Neutrophil (primary cell): ENCODE results near the gene RNF19B.

ENCODE experiments used
- H3K27ac ChIP-seq: fragments of 200-600 bp; sonication (generic); 2 replicates; pipeline ENCODE4 v1.5.1; 2016; ENCODE audit warnings: mild to moderate bottlenecking, moderate library complexity
- H3K27me3 ChIP-seq: fragments of 200-600 bp; sonication (generic); 2 replicates; pipeline ENCODE4 v1.6.0; 2016; ENCODE audit warnings: mild to moderate bottlenecking
- H3K36me3 ChIP-seq: fragments of 200-600 bp; sonication (generic); 2 replicates; pipeline ENCODE4 v1.5.1; 2017
- H3K4me1 ChIP-seq, 2 experiments: fragments of 200-600 bp in 1 of 2; sonication (generic) in 1 of 2; 1 replicate in 1 of 2; 2 replicates in 1 of 2; pipeline versions ENCODE4 v1.5.1 to v1.6.1; 2013 to 2016; ENCODE audit warnings: low read depth in 1 of 2, low read length in 1 of 2, mild to moderate bottlenecking in 1 of 2, moderate library complexity in 1 of 2; ENCODE audit not compliant: control insufficient read depth in 1 of 2, insufficient read depth in 1 of 2
- H3K4me3 ChIP-seq, 2 experiments: fragments of 200-600 bp in 1 of 2; sonication (generic) in 1 of 2; 1 replicate in 1 of 2; 2 replicates in 1 of 2; pipeline ENCODE4 v1.5.1; 2013 to 2016; ENCODE audit warnings: low read depth in 1 of 2, low read length in 1 of 2, mild to moderate bottlenecking in 1 of 2, moderate library complexity in 1 of 2
- H3K9me3 ChIP-seq: fragments of 200-600 bp; sonication (generic); 2 replicates; pipeline ENCODE4 v1.5.1; 2016
- TF ChIP-seq, protein P1 (sequence below): fragments of 200-600 bp; sonication (generic); IDR thresholded peaks from 2 replicates; pipeline ENCODE4 v1.5.1; 2016; ENCODE audit warnings: antibody characterized with exemption

RNF19B gene

DNA sequence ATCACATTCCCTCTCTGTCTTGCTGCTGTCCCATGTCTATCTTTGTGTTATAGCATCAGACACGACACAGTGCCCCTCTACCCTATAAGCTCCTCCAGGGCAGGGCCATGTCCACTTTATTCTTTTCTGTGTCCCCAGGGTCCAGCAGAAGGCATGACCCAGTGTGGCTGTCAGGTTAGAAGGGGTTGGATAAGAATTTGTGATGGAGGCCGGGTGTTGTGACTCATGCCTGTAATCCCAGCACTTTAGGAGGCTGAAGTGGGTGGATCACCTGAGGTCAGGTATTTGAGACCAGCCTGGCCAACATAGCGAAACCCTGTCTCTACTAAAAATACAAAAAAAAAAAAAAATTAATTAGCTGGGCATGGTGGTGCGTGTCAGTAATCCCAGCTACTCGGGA, 26.3 kb upstream of the RNF19B start:
- peaks cover 84 to 91% of the 10 kb centered on the region in 2 experiments for H3K4me1 ChIP-seq
- TF ChIP-seq, protein P1, sequence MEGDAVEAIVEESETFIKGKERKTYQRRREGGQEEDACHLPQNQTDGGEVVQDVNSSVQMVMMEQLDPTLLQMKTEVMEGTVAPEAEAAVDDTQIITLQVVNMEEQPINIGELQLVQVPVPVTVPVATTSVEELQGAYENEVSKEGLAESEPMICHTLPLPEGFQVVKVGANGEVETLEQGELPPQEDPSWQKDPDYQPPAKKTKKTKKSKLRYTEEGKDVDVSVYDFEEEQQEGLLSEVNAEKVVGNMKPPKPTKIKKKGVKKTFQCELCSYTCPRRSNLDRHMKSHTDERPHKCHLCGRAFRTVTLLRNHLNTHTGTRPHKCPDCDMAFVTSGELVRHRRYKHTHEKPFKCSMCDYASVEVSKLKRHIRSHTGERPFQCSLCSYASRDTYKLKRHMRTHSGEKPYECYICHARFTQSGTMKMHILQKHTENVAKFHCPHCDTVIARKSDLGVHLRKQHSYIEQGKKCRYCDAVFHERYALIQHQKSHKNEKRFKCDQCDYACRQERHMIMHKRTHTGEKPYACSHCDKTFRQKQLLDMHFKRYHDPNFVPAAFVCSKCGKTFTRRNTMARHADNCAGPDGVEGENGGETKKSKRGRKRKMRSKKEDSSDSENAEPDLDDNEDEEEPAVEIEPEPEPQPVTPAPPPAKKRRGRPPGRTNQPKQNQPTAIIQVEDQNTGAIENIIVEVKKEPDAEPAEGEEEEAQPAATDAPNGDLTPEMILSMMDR: no peak
- H3K27ac ChIP-seq: peak overlapping the region; percentile 100

DNA sequence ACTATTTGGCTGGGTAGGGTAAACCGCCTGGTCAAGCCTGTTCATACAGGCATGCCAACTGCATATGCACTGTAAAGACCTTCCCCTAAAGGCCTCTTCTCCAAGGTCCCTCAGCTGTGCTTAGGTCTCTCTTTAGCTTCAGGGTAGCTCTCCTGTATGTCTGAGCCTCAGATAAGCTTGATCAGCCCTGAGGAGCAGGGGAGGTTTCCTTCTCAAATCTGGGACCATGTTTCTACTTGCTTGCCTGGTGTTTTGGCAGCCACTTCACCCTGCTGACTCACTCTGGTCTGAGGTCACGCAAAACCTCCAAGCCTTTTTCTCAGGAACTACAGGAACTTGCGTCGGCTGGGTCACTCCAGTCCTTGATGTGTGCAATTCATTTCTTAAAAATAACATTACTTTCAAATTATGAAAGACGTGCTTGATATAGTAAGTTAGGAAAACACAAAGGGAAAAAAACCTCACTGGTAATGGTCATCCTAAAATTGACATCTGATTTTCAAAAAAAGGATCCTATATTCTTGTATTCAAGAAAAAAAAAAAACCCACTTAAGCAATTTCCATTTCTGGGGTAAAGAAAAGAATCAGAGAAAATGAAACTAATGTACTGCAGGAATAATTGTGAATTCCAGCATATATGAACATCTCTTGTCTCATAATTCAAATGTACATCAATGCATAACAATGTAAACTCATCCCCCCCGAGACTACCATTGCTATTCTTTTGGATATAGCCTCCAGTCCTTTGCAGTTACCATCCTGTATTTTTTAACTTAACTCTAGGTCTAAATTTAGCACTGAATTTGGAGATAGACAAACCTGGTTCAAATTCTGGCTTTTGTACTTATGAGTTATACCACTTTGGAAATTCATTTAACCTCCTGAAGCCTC, 24.8 kb upstream of the RNF19B start:
- H3K4me3 ChIP-seq: peak overlapping the region; percentile 25 to 45
- peak overlapping the region; percentile 100 for H3K27ac ChIP-seq
- no peaks in the 10 kb centered on the region for H3K27me3 ChIP-seq
- no peaks in the 10 kb centered on the region for H3K9me3 ChIP-seq
- TF ChIP-seq, protein P1: peak; percentile 20
- no peaks in the 10 kb centered on the region for H3K36me3 ChIP-seq
- peaks cover 79 to 91% of the 10 kb centered on the region in 2 experiments for H3K4me1 ChIP-seq

More for the DNA sequence above, 26.3 kb upstream of the RNF19B start:
- Histone ChIP-seq H3K9me3 (no peaks in the 10 kb centered on the region), H3K36me3 (no peaks in the 10 kb centered on the region), H3K4me3 (peak overlapping the region; percentile 44 to 53), H3K27me3 (no peaks in the 10 kb centered on the region)

DNA sequence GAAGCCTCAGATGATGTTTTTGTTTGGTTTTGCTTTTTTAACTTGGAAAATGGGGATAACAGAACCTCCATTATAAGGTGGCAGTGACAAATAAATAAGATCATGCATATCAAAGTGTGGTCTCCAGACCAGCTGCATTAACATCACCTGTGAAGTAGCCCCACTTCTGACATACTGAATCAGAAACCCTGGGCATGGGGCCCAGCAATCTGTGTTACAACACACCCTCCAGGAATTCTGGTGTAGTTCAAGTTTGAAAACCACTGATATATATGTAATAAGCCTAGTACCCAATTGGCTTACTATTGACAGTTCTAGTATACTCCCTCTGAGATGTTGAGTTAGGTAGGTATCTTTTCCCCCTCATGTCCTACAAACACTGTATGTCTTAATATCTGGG, 24.1 kb upstream of the RNF19B start:
- Histone ChIP-seq H3K4me3 (peak overlapping the region; percentile 25 to 45), H3K4me1 (peaks cover 75 to 88% of the 10 kb centered on the region in 2 experiments), H3K27me3 (no peaks in the 10 kb centered on the region), H3K9me3 (no peaks in the 10 kb centered on the region), H3K36me3 (no peaks in the 10 kb centered on the region), H3K27ac (peak overlapping the region; percentile 100)
- TF ChIP-seq, protein P1: no peak

DNA sequence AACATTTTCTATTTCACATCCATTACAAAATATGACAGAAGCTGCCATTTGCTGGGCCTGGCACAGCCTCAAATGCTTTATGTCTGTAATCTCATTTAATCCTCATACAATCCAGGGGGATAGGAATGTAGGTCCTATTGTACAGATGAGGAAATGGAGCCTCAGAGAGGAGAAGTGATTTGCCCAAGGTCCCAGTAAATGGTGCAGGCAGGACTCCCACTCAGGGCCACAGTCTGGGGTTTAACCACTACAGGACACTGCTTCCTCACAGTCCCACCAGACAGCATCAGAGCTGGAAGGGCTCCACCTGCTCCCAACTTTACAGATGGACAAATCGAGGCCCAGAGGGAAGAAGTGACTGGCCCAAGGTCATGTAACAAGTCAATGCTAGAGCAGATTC, 20.6 kb upstream of the RNF19B start:
- Histone ChIP-seq H3K4me1 (peaks cover 72 to 87% of the 10 kb centered on the region in 2 experiments), H3K4me3 (no peak overlapping the region), H3K9me3 (no peaks in the 10 kb centered on the region), H3K27me3 (no peaks in the 10 kb centered on the region), H3K36me3 (no peaks in the 10 kb centered on the region), H3K27ac (peak overlapping the region; percentile 96)
- TF ChIP-seq, protein P1: no peak

DNA sequence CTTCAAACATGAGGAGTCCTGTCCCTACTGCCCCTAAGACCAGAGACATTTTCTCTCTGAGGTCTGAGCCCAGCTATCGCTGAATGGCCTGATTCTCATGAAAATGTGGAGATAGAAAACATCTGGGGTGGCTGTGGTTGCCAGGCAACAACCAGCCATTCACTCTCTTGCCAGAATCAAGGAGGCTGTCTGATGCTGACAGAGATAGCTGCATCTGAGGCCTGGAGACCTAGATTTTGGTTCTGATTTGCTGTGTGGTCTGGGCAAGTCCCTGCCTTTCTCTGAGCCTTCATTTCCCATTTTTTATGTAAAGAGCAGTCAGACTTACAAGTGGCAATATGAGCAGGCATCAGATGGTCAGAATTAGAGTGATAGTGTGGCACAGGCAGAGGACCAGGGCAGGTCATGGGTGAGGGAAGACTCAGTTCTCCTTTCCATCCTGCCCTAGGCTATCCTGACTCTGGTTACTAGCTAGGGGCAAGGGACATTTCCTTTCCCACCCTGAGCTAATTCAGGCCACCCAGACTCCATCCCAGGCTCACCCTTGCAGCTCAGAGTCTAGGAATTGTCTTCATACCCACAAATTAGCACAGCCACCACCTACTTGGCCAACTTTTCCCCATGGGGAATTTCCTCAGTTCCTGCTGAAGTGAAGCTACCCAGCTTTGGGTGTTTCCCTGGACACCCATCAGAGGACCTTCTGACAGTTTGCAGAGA, 20.0 kb upstream of the RNF19B start:
- TF ChIP-seq, protein P1: no peak
- Histone ChIP-seq H3K27me3 (no peaks in the 10 kb centered on the region), H3K4me1 (peaks cover 72 to 87% of the 10 kb centered on the region in 2 experiments), H3K27ac (peak overlapping the region; percentile 96), H3K4me3 (no peak overlapping the region), H3K9me3 (no peaks in the 10 kb centered on the region), H3K36me3 (no peaks in the 10 kb centered on the region)
